Measurements from ENCODE around the gene ZNF74. TPM values are rescaled to one million over a fixed set of nuclear protein-coding genes. Genes with fewer than 3 reads are reported as not detected.
"Not testable (repeated sequence)": the region's sequence is repeated elsewhere in the genome, so short reads cannot be mapped to it uniquely, and the experiment has no call there.

The ZNF74 gene
- polyA plus RNA-seq, 3 donors = 1.9 to 4.8 (median 1.9) TPM

- H3K27me3 Mint-ChIP-seq (ENCODE audit: low read depth in 3 of 3) = no peaks in the 10 kb centered on the region
- no peak overlapping the region for H3K4me3 Mint-ChIP-seq
- no peak overlapping the region for H2AFZ ChIP-seq (ENCODE audit: insufficient read depth, low read depth, low read length, poor library complexity, severe bottlenecking)
- no peaks in the 10 kb centered on the region for H3K4me1 Mint-ChIP-seq
- DNase-seq = no peak
- no peaks in the 10 kb centered on the region for H3K36me3 ChIP-seq (replicated peaks in 1 of 2; ENCODE audit: control insufficient read depth in 1 of 2, insufficient read depth in 2 of 2, low read length in 2 of 2)
- no peak for TF ChIP-seq CTCF (IDR thresholded peaks at IDR 0.05)
- H3K27ac ChIP-seq (ENCODE audit: low read depth in 1 of 2, low read length in 2 of 2) = no peak overlapping the region
- H3K4me2 ChIP-seq (replicated peaks; ENCODE audit: extremely low read depth, low read length, poor library complexity, severe bottlenecking) = no peak overlapping the region
- no peaks in the 10 kb centered on the region for H3K79me2 ChIP-seq (ENCODE audit: insufficient read depth, low read length)
- H3K9me3 ChIP-seq (replicated peaks in 1 of 2; ENCODE audit: control insufficient read depth in 1 of 2, insufficient read depth in 1 of 2, low read length in 2 of 2) = peaks cover 0 to 30% of the 10 kb centered on the region in 2 donors
- H3K9ac ChIP-seq (ENCODE audit: insufficient read depth, low read length, poor library complexity, severe bottlenecking) = no peak overlapping the region
- no peak overlapping the region for H3K4me3 ChIP-seq (replicated peaks in 1 of 3; ENCODE audit: low read depth in 2 of 3, low read length in 3 of 3)
- peaks cover 0 to 15% (median 6%) of the 10 kb centered on the region in 7 donors for H3K9me3 Mint-ChIP-seq
- H3K36me3 Mint-ChIP-seq = no peaks in the 10 kb centered on the region
- intact Hi-C loops (cut with micrococcal nuclease) = no loop called here
- H3K27me3 ChIP-seq (ENCODE audit: control insufficient read depth in 2 of 2, insufficient read depth in 2 of 2, low read length in 2 of 2) = no peaks in the 10 kb centered on the region
- H3K27ac Mint-ChIP-seq = no peak overlapping the region
- no peaks in the 10 kb centered on the region for H3K4me1 ChIP-seq (ENCODE audit: control insufficient read depth in 1 of 2, insufficient read depth in 2 of 2, low read length in 2 of 2)
- 88% methylated on average over 72 of the region's 81 CpGs for WGBS (ENCODE audit: insufficient coverage)
- H4K20me1 ChIP-seq (ENCODE audit: insufficient read depth, low read length) = no peaks in the 10 kb centered on the region
These were observed 39.5 kb upstream of the ZNF74 start for GRCh38 chr22:20354238-20354975.

- 91% methylated on average over 62 of the region's 98 CpGs for WGBS (ENCODE audit: insufficient coverage)
- H3K36me3 ChIP-seq (replicated peaks in 1 of 2; ENCODE audit: control insufficient read depth in 1 of 2, insufficient read depth in 2 of 2, low read length in 2 of 2); H3K9ac ChIP-seq (ENCODE audit: insufficient read depth, low read length, poor library complexity, severe bottlenecking); H3K36me3 Mint-ChIP-seq; H4K20me1 ChIP-seq (ENCODE audit: insufficient read depth, low read length); intact Hi-C loops (cut with micrococcal nuclease); H3K4me2 ChIP-seq (replicated peaks; ENCODE audit: extremely low read depth, low read length, poor library complexity, severe bottlenecking); H3K4me1 Mint-ChIP-seq; H3K27ac ChIP-seq (ENCODE audit: low read depth in 1 of 2, low read length in 2 of 2); H3K27ac Mint-ChIP-seq; H3K27me3 ChIP-seq (ENCODE audit: control insufficient read depth in 2 of 2, insufficient read depth in 2 of 2, low read length in 2 of 2); H3K27me3 Mint-ChIP-seq (ENCODE audit: low read depth in 3 of 3); DNase-seq; H2AFZ ChIP-seq (ENCODE audit: insufficient read depth, low read depth, low read length, poor library complexity, severe bottlenecking); H3K4me3 ChIP-seq (replicated peaks in 1 of 3; ENCODE audit: low read depth in 2 of 3, low read length in 3 of 3); H3K4me3 Mint-ChIP-seq; H3K4me1 ChIP-seq (ENCODE audit: control insufficient read depth in 1 of 2, insufficient read depth in 2 of 2, low read length in 2 of 2); H3K79me2 ChIP-seq (ENCODE audit: insufficient read depth, low read length): not testable (repeated sequence)
- H3K9me3 Mint-ChIP-seq = peaks cover 0 to 20% (median 7%) of the 10 kb centered on the region in 7 donors
- H3K9me3 ChIP-seq (replicated peaks in 1 of 2; ENCODE audit: control insufficient read depth in 1 of 2, insufficient read depth in 1 of 2, low read length in 2 of 2) = peaks cover 0 to 34% of the 10 kb centered on the region in 2 donors
These were observed 37.9 kb upstream of the ZNF74 start for GRCh38 chr22:20355939-20356636.

- H3K4me3 Mint-ChIP-seq; H3K4me3 ChIP-seq (replicated peaks in 1 of 3; ENCODE audit: low read depth in 2 of 3, low read length in 3 of 3); H3K27me3 Mint-ChIP-seq (ENCODE audit: low read depth in 3 of 3); H3K27ac ChIP-seq (ENCODE audit: low read depth in 1 of 2, low read length in 2 of 2); H3K4me2 ChIP-seq (replicated peaks; ENCODE audit: extremely low read depth, low read length, poor library complexity, severe bottlenecking); H2AFZ ChIP-seq (ENCODE audit: insufficient read depth, low read depth, low read length, poor library complexity, severe bottlenecking); DNase-seq; H3K27me3 ChIP-seq (ENCODE audit: control insufficient read depth in 2 of 2, insufficient read depth in 2 of 2, low read length in 2 of 2); intact Hi-C loops (cut with micrococcal nuclease); H3K4me1 ChIP-seq (ENCODE audit: control insufficient read depth in 1 of 2, insufficient read depth in 2 of 2, low read length in 2 of 2); H3K36me3 Mint-ChIP-seq; H3K9ac ChIP-seq (ENCODE audit: insufficient read depth, low read length, poor library complexity, severe bottlenecking); H4K20me1 ChIP-seq (ENCODE audit: insufficient read depth, low read length); H3K4me1 Mint-ChIP-seq; H3K36me3 ChIP-seq (replicated peaks in 1 of 2; ENCODE audit: control insufficient read depth in 1 of 2, insufficient read depth in 2 of 2, low read length in 2 of 2); H3K27ac Mint-ChIP-seq; H3K79me2 ChIP-seq (ENCODE audit: insufficient read depth, low read length): not testable (repeated sequence)
- peaks cover 0 to 20% (median 7%) of the 10 kb centered on the region in 7 donors for H3K9me3 Mint-ChIP-seq
- H3K9me3 ChIP-seq (replicated peaks in 1 of 2; ENCODE audit: control insufficient read depth in 1 of 2, insufficient read depth in 1 of 2, low read length in 2 of 2) = peaks cover 0 to 36% of the 10 kb centered on the region in 2 donors
- WGBS (ENCODE audit: insufficient coverage) = 90% methylated on average over 34 of the region's 66 CpGs
These were observed 37.0 kb upstream of the ZNF74 start for GRCh38 chr22:20356906-20357305.

GRCh38 chr22:20357967-20358366, 36.0 kb upstream of the ZNF74 start:
- DNase-seq; H3K4me3 ChIP-seq (replicated peaks in 1 of 3; ENCODE audit: low read depth in 2 of 3, low read length in 3 of 3); H3K27ac Mint-ChIP-seq; H3K4me1 ChIP-seq (ENCODE audit: control insufficient read depth in 1 of 2, insufficient read depth in 2 of 2, low read length in 2 of 2); H3K27me3 Mint-ChIP-seq (ENCODE audit: low read depth in 3 of 3); intact Hi-C loops (cut with micrococcal nuclease); H3K4me1 Mint-ChIP-seq; H3K27me3 ChIP-seq (ENCODE audit: control insufficient read depth in 2 of 2, insufficient read depth in 2 of 2, low read length in 2 of 2); H3K36me3 ChIP-seq (replicated peaks in 1 of 2; ENCODE audit: control insufficient read depth in 1 of 2, insufficient read depth in 2 of 2, low read length in 2 of 2); H3K4me3 Mint-ChIP-seq; H3K27ac ChIP-seq (ENCODE audit: low read depth in 1 of 2, low read length in 2 of 2); H2AFZ ChIP-seq (ENCODE audit: insufficient read depth, low read depth, low read length, poor library complexity, severe bottlenecking); H3K36me3 Mint-ChIP-seq; H3K9ac ChIP-seq (ENCODE audit: insufficient read depth, low read length, poor library complexity, severe bottlenecking); H3K79me2 ChIP-seq (ENCODE audit: insufficient read depth, low read length); H4K20me1 ChIP-seq (ENCODE audit: insufficient read depth, low read length); H3K4me2 ChIP-seq (replicated peaks; ENCODE audit: extremely low read depth, low read length, poor library complexity, severe bottlenecking): not testable (repeated sequence)
- H3K9me3 ChIP-seq (replicated peaks in 1 of 2; ENCODE audit: control insufficient read depth in 1 of 2, insufficient read depth in 1 of 2, low read length in 2 of 2) = peaks cover 0 to 36% of the 10 kb centered on the region in 2 donors
- 83% methylated on average over 47 of the region's 70 CpGs for WGBS (ENCODE audit: insufficient coverage)
- H3K9me3 Mint-ChIP-seq = peaks cover 0 to 20% (median 7%) of the 10 kb centered on the region in 7 donors
